Calu3 (cell line): ENCODE results near the gene TMEM61. TPM values are rescaled to one million over a fixed set of nuclear protein-coding genes. Genes with fewer than 3 reads are reported as not detected.
A peak's percentile ranks its signal among the peaks of the same experiment; 100 is the strongest.

Experiments
- BruUV-seq: library from RNA; stranded (reverse); fragments of 400-500 nt; replicated peaks from 2 replicates; lab custom pipeline; 2021; lab: Mats Ljungman, UMichigan
- CTCF ChIA-PET: fragments of 300-600 bp; sonication (Branson Sonifier 250); formaldehyde crosslinking; loops from one replicate; lab custom pipeline; 2022; ENCODE audit warnings: antibody characterized with exemption; lab: Charles Lee
- DNase-seq: peaks from one replicate; pipeline ENCODE4 v3.0.0; 2022
- H3K27ac Mint-ChIP-seq: one replicate; pipeline ENCODE4 v1.8.0; 2022; ENCODE audit warnings: mixed read lengths; ENCODE audit not compliant: unreplicated experiment
- H3K27me3 Mint-ChIP-seq: one replicate; pipeline ENCODE4 v1.8.0; 2022; ENCODE audit warnings: mixed read lengths; ENCODE audit not compliant: unreplicated experiment
- H3K36me3 Mint-ChIP-seq: one replicate; pipeline ENCODE4 v1.8.0; 2022; ENCODE audit warnings: mild to moderate bottlenecking, moderate library complexity, mixed read lengths; ENCODE audit not compliant: insufficient read depth, unreplicated experiment
- H3K4me1 Mint-ChIP-seq: one replicate; pipeline ENCODE4 v1.8.0; 2022; ENCODE audit warnings: mild to moderate bottlenecking, low read depth, mixed read lengths; ENCODE audit not compliant: unreplicated experiment
- H3K4me3 Mint-ChIP-seq: one replicate; pipeline ENCODE4 v1.8.0; 2022; ENCODE audit warnings: mild to moderate bottlenecking, low read depth, moderate library complexity, mixed read lengths; ENCODE audit not compliant: unreplicated experiment
- H3K9me3 Mint-ChIP-seq: one replicate; pipeline ENCODE4 v1.8.0; 2022; ENCODE audit warnings: low read depth, mixed read lengths; ENCODE audit not compliant: unreplicated experiment
- CTCF ChIP-seq: fragments of 200-600 bp; IDR thresholded peaks from one replicate; pipeline ENCODE4 v1.8.0; 2022; ENCODE audit warnings: antibody characterized with exemption; ENCODE audit not compliant: unreplicated experiment
- intact Hi-C: fragments of 100-400 bp; cut with micrococcal nuclease; formaldehyde crosslinking; loops from one replicate; pipeline ENCODE4 v1.10.0; 2022; ENCODE audit not compliant: unreplicated experiment
- total RNA-seq: library from RNA; stranded (reverse); gene quantifications from 2 replicates; pipeline ENCODE4 v1.2.3, GENCODE V29; 2022

The TMEM61 gene
- total RNA-seq, 1 experiment from 2014 or later: 0.45 TPM

GRCh38 chr1:55040933-55041494, 60.6 kb downstream of the TMEM61 start:
- H3K27me3 Mint-ChIP-seq: no peaks in the 10 kb centered on the region
- no peak overlapping the region for H3K27ac Mint-ChIP-seq
- CTCF ChIA-PET: interaction anchor here (1.0 to 1.3 kb wide), 3 partner anchors 19 to 96 kb away, joined by 3 to 5 read pairs (median 3); no protein-coding TSS in a partner anchor
- H3K4me3 Mint-ChIP-seq: peak overlapping the region; percentile 99
- TSS peak; percentile 19 for BruUV-seq
- intact Hi-C loops: loop anchor here (10.0 kb wide), 1 partner anchor 64 kb away; no protein-coding TSS in a partner anchor
- H3K36me3 Mint-ChIP-seq: peaks cover 40% of the 10 kb centered on the region
- no peak for DNase-seq
- no peak for TF ChIP-seq CTCF
- H3K4me1 Mint-ChIP-seq: peaks cover 44% of the 10 kb centered on the region
- no peaks in the 10 kb centered on the region for H3K9me3 Mint-ChIP-seq

GRCh38 chr1:55041613-55042012, 61.2 kb downstream of the TMEM61 start:
- intact Hi-C loops: loop anchor here (10.0 kb wide), 1 partner anchor 63 kb away; no protein-coding TSS in a partner anchor
- no peak for DNase-seq
- CTCF ChIA-PET: interaction anchor here (1.0 kb wide), 2 partner anchors 20 to 45 kb away, joined by 3 to 5 read pairs; no protein-coding TSS in a partner anchor
- no peak for TF ChIP-seq CTCF
- Mint-ChIP-seq H3K4me3 (peak overlapping the region; percentile 99), H3K27ac (no peak overlapping the region), H3K36me3 (peaks cover 40% of the 10 kb centered on the region), H3K9me3 (no peaks in the 10 kb centered on the region), H3K4me1 (peaks cover 41% of the 10 kb centered on the region), H3K27me3 (no peaks in the 10 kb centered on the region)
- BruUV-seq: no TSS peak

Other genes with a start within 250 kb of the TMEM61 start
- 9.0 and 10.0 TPM in 2 replicates for gene PARS2, start 216.1 kb upstream of the TMEM61 start, total RNA-seq
- 17.2 and 17.4 TPM in 2 replicates for gene TTC22, start 179.3 kb upstream of the TMEM61 start, total RNA-seq
- gene DHCR24, start 93.4 kb upstream of the TMEM61 start, total RNA-seq: 448 and 469 TPM in 2 replicates
- not detected in 2 replicates for gene BSND, start 18.3 kb downstream of the TMEM61 start, total RNA-seq
- 31.8 and 41.6 TPM in 2 replicates for gene PCSK9, start 58.9 kb downstream of the TMEM61 start, total RNA-seq
- 40.3 and 45.3 TPM in 2 replicates for gene USP24, start 234.7 kb downstream of the TMEM61 start, total RNA-seq